T-helper 1 cell (primary cell): ENCODE results near the gene ARL14EPL.
"Not testable (repeated sequence)": the region's sequence is repeated elsewhere in the genome, so short reads cannot be mapped to it uniquely, and the experiment has no call there.

ENCODE experiments used
- DNase-seq, 5 donors: peaks; one replicate each; pipeline ENCODE4 v3.0.0-alpha.2; 2012 to 2020

The ARL14EPL gene

DNA sequence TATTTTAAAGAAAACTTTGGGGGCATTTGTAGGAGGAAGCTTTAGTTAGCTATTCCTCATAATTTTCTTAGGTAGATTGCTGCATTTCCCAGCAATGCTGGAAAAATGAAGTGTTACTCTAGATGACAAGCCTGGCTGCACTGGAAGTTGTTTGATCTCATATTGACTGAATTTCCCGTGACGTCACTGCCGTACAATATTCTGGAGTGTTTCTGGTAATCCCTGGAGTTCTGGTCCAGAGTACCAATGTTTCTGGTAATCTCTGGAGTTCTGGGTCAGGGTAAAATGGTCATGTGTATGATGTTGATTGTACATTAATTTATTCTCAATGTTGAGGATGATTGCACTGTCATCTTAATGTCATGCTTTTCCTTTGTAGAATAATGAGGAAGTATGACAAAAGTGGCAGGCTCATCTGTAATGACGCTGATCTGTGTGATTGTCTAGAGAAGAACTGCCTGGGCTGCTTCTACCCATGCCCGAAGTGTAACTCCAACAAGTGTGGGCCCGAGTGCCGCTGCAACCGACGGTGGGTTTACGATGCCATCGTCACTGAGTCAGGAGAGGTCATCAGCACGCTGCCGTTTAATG lies 26.2 kb downstream of the ARL14EPL start:
- DNase-seq: no peak

DNA sequence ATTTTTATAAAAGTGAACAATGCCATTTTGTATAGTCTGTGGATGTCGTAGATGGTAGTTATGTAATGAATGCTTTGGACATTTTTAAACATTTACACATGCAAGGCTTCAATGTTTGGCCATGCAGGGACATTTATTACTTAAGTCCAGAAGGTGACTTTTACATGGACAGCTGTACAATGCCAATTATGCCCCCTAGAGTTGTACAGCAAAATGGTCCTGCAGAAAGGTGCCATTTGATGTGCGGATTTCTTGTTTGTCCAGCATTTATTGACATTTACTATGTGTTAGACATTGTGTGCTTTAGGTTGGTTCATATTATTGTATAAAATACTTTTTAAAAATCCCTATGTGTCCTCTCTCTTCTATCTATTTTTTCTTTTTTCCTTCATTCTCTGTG lies 30.1 kb downstream of the ARL14EPL start:
- no peak for DNase-seq

DNA sequence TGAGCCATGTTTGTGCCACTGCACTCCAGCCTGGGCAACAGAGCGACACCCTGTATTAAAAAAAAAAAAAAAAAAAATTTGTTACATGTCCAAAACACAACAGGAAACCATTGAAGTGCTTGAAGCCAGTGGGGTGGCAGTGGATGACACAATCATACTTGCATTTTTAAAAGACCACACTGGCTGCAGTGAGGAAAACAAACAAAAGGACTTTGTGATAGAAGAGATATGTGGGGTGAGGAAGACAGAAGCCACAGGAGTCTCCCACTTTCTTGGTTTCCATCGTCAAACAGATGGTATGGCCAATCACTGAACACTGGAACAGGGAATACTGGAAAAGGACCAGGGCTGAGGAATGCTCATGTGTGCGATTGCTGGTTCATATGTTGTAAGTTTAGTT lies 31.7 kb downstream of the ARL14EPL start:
- no peak for DNase-seq

DNA sequence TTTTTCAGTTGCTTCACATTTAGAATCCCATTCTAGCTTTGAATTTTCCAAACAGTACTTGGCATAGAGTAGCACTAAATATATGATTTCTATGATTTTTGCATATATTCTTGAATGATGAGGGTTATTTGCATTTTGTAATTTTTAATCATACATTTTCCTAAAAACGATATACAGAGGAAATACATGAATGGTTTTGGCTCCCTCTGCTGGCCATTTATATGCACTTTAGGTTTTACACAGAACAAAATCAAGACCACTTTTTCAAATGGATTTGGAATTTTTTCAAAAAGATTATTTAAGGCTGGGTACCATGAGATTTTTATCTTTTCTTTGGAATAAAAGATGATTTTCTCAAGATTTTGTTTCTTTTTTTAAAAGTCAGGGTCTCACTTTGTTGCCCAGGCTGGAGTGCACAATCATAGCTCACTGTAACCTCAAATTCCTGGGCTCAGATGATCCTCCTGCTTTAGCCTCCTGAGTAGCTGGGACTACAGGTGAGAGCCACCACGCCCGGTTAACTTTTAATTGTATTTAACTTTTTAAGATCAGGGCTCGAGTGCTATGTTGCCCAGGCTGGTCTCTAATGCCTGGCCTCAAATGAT lies 35.9 kb downstream of the ARL14EPL start:
- peak in 2 of 5 donors; percentile 28 to 29 for DNase-seq

DNA sequence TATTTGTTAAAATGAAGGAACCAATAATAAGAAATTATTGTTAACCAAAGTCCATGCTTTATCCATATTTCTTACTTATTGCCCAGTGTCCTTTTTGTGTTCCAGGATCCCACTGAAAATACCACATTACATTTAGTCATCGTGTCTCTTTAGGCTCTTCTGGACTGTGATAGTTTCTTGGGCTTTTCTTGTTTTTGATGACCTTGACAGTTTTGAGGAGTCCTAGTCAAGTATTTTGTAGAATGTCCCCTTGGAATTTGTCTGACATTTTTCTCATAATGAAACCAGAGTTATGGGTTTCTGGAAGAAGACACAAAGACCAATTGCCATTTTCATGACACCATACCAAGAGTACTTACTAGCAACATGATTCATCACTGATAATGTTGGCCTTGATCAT lies 38.9 kb downstream of the ARL14EPL start:
- no peak for DNase-seq

DNA sequence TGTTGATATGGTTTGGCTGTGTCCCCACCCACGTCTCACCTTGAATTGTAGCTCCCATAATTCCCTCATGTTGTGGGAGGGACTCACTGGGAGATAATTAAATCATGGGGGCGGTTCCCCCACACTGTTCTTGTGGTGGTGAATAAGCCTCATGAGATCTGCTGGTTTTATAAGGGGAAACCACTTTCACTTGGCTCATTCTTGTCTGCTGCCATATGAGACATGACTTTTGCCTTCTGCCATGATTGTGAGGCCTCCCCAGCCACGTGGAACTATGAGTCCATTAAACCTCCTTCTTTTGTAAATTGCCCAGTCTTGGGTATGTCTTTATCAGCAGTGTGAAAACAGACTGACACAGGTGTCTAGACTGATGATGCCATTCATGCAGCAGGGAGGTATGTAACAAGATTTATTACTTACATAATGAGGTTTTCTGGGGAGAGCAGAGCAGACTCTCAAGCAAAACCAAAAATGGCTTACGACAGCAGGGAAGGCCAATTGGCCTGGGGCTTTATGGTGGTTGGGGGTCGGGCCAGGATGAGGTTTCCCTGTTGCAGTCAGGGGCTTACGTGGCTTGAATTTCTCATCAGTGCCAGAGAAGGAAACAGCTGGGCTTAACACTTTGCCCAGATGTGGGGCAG lies 43.0 kb downstream of the ARL14EPL start:
- DNase-seq: no peak

DNA sequence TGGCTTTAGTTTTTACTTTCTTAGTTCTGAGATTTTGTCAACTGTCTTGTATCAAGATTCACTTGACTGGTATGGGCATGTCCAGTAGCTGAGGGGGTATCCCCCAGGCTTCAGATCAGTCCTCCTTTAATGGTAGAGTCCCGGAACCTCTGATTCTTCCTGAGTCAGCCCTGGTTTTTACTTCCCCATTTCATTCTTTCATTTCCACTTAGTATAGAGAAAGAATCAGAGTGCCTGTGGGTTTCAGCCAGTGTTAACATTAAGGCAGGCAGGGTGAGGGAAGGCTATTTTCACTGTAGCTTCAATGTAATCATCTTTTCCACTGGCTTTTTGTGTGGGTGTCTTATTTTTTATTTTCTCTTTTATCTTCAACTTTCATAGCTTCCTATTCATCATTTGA lies 44.2 kb downstream of the ARL14EPL start:
- DNase-seq: no peak

DNA sequence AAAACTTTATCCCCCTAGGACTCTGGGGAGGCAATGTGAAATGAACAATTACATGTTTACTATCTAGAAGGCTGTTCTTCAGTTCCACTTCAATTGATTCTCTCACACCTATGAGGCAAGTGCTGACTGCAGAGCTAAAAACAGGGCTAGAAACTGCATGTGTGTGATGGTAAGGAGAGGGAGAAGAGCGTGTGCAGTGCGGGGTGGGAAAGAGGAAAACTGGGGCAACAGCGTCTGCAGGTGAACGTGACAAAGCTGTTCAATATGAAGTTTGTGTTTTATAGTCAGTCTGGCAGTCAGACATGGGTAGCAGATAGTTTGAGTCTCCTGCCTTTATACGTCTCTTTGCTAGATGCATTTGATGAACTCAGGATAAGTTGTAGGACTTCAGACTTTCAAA lies 45.9 kb downstream of the ARL14EPL start:
- no peak for DNase-seq

DNA sequence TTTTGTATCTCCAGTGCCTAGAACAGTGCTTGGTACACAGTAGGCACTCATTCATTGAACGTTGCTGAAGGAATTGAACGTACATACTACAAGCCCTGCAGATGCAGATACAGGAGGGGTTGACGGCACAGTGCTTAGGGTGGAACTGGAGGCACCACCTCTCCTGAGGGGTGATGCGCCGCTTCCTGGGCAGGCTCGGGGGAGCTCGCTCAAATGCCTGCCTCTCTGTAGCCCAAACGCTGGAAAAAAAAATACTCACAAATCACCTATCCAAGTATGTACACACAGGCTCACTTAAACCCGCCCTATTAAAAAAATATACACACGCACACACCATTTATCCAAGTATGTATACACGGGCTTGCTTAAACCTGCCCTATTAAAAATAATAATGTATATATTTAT lies 52.0 kb downstream of the ARL14EPL start:
- peak in 2 of 5 donors; percentile 4 to 44 for DNase-seq

DNA sequence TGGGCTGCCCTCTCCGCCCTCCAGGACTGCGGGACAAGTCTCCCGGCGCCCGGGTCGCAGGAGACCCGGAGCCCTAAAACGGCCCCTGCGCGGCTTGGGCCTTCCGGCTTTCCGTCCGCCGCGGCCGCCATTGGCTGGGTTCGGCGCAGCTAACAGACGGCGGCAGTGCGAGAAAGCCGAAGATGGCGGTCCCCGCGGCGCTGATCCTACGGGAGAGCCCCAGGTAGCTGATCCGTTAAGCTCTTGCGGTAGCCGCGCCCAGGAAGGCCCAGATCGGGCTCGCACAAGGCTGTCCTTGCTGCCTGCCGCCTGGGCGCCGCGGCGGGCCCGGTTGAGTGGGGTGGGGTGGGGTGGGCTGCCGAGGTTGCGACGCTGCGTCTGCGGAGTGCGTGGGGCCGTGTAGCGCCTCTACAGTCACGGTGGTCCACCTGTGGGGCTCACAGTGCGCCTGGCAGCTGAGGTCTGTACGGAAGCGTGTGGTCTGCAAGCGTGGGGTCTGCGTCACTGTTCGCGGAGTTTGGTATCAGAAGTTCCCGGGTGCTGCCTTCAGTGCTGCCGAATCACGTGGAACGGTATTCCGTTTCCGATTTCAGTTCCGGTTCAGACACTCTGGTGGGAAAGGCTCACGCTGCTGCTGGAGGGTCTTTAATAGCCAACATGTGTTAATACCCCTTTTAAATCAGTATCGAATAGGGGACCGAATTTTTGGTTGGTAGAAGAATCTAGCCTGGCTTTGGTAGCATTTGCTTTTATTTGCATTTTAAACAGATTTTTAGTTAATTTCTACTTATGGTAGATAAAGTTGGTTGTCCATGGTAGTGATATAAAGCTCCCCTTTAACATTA lies 52.8 kb downstream of the ARL14EPL start, which contains the start of gene COMMD10:
COMMD10 (plus strand) TSS at position 155 of the 845 bp plus-strand sequence.
- peak; percentile 53 to 81 (median 72) for DNase-seq

DNA sequence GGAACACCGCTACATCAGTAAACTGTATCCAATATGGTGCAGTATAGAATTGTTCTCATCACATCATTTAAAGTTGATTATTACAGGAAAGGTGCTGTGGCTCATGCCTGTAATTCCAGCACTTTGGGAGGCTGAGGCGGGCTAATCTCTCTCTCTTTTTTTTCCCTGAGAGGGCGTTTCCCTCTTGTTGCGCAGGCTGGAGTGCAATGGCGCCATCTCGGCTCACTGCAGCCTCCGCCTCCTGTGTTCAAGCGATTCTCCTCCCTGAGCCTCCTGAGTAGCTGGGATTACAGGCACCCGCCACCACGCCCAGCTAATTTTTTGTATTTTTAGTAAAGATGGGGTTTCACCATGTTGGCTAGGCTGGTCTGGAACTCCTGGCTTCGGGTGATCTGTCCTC lies 54.0 kb downstream of the ARL14EPL start:
- not testable (repeated sequence) for DNase-seq

DNA sequence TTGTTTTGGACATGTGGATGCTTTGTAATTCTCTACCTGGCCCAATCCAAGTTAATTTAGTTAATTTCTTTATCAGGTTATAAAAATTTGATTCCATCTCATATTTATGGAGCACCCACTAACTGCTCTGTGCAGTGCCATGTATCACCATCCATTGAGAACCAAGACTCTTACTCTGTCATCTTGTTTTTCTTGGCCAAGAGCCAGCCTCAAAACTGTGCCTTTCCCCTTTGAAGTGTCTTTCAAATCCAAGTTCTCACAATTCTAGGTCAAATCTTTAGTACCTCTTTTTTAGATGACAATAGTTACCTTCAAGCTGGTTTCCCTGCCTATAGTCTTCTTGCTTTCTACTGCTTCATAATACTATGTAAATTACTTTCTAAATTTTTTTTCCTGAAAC lies 55.8 kb downstream of the ARL14EPL start:
- no peak for DNase-seq

DNA sequence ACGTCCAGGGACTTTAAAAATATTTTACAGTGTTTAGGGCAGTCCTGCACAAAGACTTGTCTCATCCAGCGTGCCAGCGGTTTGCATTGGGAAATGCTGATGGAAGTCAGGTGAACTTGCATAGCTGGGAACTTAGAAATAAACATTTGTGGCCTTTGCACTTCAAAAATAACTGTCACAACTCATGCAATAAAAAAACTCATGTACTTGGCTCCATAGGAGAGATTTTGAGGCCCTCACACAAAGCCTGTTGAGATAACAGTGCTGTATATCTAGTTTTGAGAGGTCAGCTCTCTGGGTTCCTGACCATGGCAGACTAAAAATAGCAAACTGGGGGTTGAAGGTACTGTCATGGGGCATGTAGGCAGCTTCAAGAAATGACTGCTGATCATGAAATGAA lies 58.0 kb downstream of the ARL14EPL start:
- DNase-seq: no peak

DNA sequence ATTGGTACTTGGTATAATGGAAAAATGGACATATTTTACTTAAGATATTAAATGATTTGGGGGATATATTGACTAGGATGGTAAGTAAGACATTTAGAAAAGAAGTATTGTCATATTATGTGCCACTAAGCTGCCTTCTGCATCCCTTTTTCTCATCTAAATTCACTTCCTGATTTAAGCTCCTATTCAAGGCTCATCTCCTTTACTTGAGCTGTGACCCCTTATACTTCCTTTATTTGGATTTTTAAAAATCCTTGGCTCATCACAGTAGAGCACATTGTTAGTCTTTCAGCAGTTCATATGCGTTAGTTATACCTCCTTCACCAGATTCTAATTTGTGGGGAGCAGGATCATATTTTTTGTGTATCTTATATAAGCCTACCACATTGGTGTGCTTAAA lies 59.1 kb downstream of the ARL14EPL start:
- no peak for DNase-seq

DNA sequence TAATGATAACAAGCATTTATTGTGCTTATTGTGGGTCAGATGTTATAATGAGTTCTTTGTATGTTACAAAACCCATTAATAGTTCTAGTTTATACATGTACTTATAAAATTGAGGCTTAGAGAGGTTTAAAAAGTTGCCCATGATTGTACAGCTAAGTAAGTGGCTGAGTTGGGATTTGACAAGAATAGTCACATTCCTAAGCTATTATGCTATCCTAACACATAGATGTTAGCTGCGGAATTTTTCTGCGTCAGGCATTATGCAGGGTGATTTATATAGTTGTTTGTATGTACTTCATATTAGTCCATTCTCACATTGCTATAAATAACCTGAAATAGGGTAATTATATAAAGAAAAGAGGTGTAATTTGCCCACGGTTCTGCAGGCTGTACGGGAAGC lies 65.0 kb downstream of the ARL14EPL start:
- no peak for DNase-seq

DNA sequence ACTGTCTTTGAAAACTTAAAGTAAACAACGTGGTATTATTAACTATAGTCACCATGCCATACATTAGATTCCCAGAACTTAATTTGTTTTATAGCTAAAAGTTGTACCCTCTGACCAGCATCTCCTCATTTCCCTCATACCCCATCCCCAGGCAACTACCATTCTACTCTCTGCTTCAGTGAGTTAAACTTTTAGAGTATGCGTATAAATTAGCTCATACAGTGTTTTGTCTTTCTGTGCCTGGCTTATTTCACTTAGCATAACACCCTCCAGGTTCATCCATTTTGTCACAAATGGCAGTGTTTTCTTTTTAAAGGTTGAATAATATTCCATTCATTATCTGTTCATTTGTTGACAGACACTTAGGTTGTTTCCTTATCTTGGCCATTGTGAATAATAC lies 66.7 kb downstream of the ARL14EPL start:
- DNase-seq: no peak

DNA sequence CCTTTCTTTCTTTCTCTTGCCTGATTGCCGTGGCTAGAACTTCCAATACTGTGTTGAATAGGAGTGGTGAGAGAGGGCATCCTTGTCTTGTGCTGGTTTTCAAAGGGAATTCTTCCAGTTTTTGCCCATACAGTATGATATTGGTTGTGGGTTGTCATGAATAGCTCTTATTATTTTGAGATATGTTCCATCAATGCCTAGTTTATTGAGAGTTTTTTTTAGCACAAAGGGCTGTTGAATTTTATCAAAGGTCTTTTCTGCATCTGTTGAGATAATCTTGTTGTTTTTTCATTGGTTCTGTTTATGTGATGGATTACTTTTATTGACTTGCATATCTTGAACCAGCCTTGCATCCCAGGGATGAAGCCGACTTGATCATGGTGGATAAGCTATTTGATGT lies 72.7 kb downstream of the ARL14EPL start:
- DNase-seq: not testable (repeated sequence)
